ENCODE results near the gene C17orf113.

Gene C17orf113

DNA sequence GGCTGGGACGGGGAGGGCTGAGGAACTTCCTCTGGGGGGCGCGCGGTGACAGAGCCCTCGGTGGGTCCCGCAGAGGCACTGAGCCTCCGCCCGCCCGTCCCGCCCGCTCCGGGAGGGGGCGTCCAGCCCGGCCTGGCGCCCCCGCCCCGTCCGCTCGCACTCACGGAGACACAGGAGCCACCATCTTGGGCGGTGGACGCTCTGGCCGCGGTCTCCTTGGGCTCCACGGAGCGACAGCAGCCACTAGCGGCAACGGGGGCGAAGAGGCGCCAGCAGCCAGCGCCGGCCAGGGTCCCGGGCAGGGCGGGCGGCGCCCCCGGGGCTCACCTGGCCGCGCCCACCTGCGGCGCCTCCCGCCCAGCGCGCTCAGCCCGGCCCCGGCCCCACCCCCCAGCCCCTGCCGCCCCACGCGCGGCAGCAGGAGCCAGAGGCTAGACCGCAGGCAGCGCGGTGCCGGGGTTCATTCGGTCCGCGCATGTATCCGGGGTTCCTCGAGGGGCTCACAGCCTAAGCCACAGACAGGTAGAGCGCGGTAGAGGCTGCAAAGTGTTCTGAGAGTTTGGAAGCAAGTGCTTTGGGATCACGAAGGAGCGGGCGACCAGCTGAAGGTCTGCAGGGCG lies at the start of gene C17orf113:
Gene C17orf113 (minus strand): TSS at position 209 of the 620 bp plus-strand sequence. CDS start 7,225 bp downstream, outside the sequence.
- DNase-seq (ENCODE audit: low read depth, low spot score) = no peak

DNA sequence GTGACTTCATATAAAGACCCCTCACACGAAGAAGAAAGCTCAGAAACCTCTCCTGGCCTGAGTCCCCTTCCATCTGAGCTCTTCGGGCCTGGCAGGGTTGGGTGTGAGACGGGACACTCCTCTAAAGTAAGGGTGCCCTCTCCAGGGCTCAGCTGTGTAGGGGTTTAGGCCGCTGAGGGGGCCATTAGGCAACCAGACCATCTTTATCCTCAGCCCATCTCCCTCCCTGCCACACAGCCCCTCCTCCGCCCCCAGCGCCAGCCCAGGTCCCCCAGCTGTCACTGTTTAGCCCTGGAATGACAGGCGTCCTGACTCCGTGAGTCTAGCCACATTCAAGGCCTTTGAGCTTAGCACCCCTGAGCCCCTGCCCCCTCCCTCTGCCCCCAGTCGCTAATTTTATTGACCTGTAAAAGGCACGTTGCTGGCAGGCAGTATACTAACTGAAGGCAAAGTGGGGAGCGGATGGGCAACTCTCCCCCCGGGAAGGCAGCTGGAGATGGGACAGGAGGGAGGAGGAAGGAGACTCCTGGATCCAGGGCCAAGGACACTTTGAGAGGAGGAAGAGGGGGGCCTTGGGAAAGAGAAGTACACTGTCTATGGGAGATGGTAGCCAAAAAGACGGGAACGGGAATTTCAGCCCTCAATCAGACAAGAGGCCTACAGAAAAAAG lies 48.5 kb upstream of the C17orf113 start:
- DNase-seq (ENCODE audit: low read depth, low spot score) = no peak

GRCh38 chr17:42097691-42098631 lies 47.6 kb upstream of the C17orf113 start, which contains the start of gene ZNF385C:
TSS of gene ZNF385C (minus strand) at chr17:42098473. CDS start at chr17:42063056, 35,417 bp downstream.
- no peak for DNase-seq (ENCODE audit: low read depth, low spot score)

DNA sequence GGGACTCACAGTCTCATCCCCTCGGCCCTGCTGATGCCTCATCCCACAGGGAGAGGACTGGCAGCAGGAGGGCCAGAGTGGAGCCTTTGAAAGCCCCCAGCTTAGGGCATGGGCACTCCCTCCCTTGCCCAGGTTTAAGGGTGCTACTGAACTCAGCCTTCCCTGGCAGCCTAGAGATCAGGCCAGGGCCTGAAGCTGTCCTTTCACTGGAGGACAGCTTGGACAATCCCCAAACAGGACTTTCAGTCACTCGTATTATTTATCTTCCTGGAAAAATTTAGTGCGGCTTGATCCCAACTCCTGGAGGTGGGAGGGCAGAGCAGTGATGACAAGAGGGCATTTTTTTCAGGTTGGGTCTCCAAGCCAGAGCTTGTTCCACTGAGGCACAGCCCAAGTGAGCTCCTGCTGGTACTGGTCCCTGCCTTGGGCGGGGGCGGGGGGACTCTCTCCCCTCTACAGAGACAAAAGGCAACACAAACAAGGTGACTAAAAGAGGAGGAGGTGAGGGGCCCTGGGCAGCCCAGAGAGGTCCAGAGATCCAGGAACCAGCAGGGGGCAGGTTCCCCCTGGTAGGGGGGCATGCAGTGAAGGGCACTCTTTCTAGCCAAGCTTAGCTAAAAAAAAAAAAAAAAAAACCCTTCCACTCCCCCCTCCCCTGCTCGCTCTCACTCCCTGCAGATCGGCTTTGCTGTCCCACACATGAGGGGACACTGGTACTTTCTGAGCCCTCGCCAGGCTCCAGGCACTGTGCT lies 46.1 kb upstream of the C17orf113 start:
- no peak for DNase-seq (ENCODE audit: low read depth, low spot score)

- DNase-seq (ENCODE audit: low read depth, low spot score) = no peak
These were observed 44.1 kb upstream of the C17orf113 start for GRCh38 chr17:42094375-42095069.

DNA sequence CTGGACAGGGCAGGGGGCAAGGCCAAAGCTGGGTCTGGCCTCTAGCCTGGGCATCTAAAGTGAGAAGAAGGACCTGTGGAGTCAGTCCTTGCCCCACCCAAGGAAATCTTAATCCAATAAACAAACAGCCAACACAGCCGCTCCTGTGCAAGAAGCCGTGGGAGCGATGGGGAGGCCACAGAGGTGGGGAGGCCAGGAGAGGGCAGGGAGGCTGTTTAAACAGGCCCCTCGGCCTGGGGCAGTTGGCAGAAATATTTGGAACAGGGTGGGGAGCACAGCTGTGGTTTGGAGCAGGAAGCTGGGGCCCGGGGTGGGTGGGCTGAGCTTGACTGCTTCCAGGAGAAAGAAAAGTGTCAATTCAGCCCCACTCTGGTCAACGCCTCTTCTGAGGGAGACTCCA lies 42.5 kb upstream of the C17orf113 start:
- DNase-seq (ENCODE audit: low read depth, low spot score) = no peak

DNA sequence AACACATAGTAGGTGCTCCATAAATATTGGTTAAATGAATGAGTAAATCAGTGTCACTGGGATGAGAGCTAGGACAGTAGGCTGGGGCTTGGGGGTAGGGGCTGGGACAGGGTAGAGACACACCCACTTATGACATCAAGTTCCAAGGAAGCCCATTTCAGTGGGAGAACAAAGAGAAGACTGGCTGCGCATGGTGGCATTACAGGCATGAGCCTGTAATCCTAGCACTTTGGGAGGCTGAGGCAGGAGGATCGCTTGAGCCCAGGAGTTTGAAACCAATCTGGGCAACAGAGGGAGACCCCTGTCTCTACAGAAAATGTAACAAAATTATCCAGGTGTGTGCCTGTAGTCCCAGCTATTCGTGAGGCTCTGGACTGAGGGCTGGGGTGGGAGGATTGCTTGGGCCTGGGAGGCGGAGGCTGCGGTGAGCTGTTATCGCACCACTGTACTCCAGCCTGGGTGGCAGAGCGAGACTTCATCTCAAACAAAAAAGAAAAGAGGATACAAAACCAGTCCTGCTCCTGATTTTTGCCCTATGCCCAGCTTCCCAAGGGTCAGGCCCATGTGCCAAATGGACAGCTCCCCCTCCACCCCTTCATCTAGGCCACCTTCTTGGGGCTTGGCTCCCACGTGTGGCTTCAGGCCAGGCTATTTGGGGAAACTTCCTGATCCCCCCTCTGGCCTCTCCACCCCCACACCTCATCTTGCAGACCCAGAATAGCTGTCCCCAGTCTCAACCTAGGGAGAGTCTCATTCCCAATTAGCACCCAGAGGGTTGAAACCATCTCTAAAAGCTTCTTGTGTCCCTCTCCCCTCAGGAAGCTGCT lies 40.8 kb upstream of the C17orf113 start:
- DNase-seq (ENCODE audit: low read depth, low spot score) = no peak

- DNase-seq (ENCODE audit: low read depth, low spot score) = no peak
These were observed 38.3 kb upstream of the C17orf113 start for GRCh38 chr17:42088736-42089135.

- DNase-seq (ENCODE audit: low read depth, low spot score) = no peak
These were observed 37.6 kb upstream of the C17orf113 start for GRCh38 chr17:42087736-42088705.

GRCh38 chr17:42087042-42087701 lies 36.8 kb upstream of the C17orf113 start:
- no peak for DNase-seq (ENCODE audit: low read depth, low spot score)

DNA sequence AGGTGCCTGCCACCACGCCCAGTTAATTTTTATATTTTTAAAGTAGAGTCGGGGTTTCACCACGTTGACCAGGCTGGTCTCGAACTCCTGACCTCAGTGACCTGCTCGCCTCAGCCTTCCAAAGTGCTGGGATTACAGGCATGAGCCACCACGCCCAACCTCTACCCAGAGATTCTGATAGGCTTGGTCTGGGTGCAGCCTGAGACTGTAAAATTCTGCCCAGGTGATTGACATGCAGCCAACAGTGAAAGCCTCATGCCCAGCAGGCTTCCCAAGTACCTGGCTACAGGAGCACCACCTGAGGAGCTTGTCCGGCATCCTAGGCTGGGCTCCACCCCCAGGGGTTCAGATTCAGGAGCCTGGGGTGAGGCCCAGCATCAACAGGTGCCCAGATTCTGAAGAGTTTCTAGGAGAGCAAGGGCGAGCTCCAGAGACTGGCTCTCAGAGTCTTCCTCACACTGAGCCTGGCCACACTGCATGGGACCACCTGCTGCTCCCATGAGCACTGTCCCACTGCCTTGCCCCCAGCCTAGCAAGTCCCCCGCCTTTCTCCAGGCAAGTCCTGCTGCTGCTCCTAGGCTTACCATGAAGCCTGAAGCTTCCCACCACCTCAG lies 31.2 kb upstream of the C17orf113 start:
- DNase-seq (ENCODE audit: low read depth, low spot score) = no peak

GRCh38 chr17:42079541-42079940 lies 29.1 kb upstream of the C17orf113 start:
- DNase-seq (ENCODE audit: low read depth, low spot score) = no peak

GRCh38 chr17:42078396-42079043 lies 28.1 kb upstream of the C17orf113 start:
- DNase-seq (ENCODE audit: low read depth, low spot score) = no peak

DNA sequence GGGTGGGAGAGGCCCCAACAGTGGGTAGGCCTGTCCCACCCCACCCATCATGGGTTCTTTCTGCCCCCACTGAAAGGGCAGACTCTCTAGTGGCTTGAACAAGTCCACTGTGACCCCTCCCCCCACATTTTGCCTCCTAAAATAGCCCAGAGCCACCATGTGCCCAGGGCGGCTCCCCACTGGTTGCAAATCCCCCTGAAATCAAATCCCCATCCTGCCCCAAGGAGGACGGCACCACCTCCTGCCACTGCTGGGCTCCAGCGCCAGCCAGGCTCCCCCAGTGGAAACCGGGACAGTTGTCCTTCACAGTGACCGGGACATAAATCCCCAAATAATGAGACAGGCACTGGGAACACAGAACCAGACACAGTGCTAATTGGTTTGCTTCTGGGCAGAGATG lies 27.4 kb upstream of the C17orf113 start:
- no peak for DNase-seq (ENCODE audit: low read depth, low spot score)

DNA sequence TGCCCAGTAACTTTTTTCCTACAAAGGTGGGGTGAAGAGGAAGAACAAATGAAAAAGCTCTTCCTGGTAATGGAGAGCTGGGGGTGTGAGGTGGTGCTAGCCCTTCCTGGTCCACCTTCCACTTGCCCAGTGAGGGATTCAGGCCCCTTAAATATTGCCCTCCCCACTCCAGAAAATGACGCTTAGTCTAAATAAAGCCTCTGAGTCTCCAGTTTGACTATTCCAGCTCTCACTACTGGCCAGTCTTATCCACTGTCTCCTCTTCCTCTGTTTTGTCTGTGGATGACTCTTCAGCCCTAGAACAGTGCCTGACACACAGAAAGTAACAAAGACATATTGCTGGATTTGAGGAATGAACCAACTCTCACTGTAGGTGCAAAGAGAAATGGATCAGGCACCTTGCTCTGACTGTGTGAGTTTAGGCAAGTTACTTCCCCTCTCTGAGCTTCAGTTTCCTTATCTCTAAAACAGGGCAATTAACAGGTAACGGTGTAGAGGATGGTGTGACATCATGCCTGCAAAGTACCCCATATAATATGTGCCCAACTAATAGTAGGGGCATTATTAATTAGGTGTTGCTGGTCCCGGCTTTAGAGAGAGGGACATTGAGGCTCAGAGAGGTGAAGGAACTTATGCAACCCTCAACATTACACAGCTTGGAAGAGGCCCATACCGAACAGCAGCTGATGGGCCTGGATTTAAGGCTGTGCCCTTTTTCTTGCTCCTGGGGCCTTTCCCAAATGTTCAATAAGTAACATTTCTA lies 26.6 kb upstream of the C17orf113 start:
- DNase-seq (ENCODE audit: low read depth, low spot score) = no peak

DNA sequence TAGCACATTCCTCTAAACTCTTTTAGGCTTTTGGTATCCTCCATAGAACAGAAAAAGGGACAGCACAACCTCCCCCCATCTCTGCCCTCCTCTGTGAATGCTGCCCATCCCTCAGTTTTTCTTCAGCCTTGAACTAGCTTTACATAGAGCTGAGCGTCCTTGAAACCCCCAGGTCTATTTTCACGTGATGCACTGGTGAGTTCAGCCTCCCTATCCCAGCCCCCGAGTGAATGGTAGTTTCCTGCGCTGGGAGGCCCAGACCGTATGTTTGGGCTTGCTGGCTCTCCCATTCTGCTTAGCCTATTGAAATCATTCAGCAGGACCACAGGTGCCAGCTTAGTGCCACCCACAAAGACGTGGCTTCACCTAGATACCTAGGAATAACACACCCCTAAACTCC lies 25.4 kb upstream of the C17orf113 start:
- DNase-seq (ENCODE audit: low read depth, low spot score) = no peak

All from smooth muscle cell of the brain vasculature (primary cell).